ENCODE measurements around the gene FHIT. TPM values are rescaled to one million over a fixed set of nuclear protein-coding genes. Genes with fewer than 3 reads are reported as not detected.

The FHIT gene
- total RNA-seq, 2 donors from 2014 or later = 2.9 to 12.2 TPM

- H3K4me3 Mint-ChIP-seq = no peak overlapping the region
- H3K27ac Mint-ChIP-seq = no peak overlapping the region
- H3K9me3 Mint-ChIP-seq = peaks cover 3% of the 10 kb centered on the region
- no peaks in the 10 kb centered on the region for H3K27me3 Mint-ChIP-seq
- no peaks in the 10 kb centered on the region for H3K36me3 Mint-ChIP-seq (ENCODE audit: low read depth)
- ATAC-seq (replicated peaks) = no peak
- peaks cover 4% of the 10 kb centered on the region for H3K4me1 Mint-ChIP-seq
These were observed 816.9 kb downstream of the FHIT start for GRCh38 chr3:60434323-60434722.

- Mint-ChIP-seq H3K27ac (no peak overlapping the region), H3K4me3 (no peak overlapping the region), H3K9me3 (no peaks in the 10 kb centered on the region), H3K27me3 (no peaks in the 10 kb centered on the region), H3K4me1 (peaks cover 4% of the 10 kb centered on the region), H3K36me3 (ENCODE audit: low read depth) (no peaks in the 10 kb centered on the region)
- no peak for ATAC-seq (replicated peaks)
These were observed 819.7 kb downstream of the FHIT start for GRCh38 chr3:60431599-60431958.

GRCh38 chr3:60430205-60430604, 821.0 kb downstream of the FHIT start:
- H3K4me3 Mint-ChIP-seq = no peak overlapping the region
- peaks cover 4% of the 10 kb centered on the region for H3K4me1 Mint-ChIP-seq
- ATAC-seq (replicated peaks) = no peak
- no peaks in the 10 kb centered on the region for H3K36me3 Mint-ChIP-seq (ENCODE audit: low read depth)
- H3K9me3 Mint-ChIP-seq = no peaks in the 10 kb centered on the region
- H3K27me3 Mint-ChIP-seq = no peaks in the 10 kb centered on the region
- H3K27ac Mint-ChIP-seq = no peak overlapping the region

- ATAC-seq (replicated peaks) = no peak
- no peak overlapping the region for H3K4me3 Mint-ChIP-seq
- no peaks in the 10 kb centered on the region for H3K9me3 Mint-ChIP-seq
- no peaks in the 10 kb centered on the region for H3K36me3 Mint-ChIP-seq (ENCODE audit: low read depth)
- H3K27ac Mint-ChIP-seq = no peak overlapping the region
- peaks cover 4% of the 10 kb centered on the region for H3K4me1 Mint-ChIP-seq
- H3K27me3 Mint-ChIP-seq = no peaks in the 10 kb centered on the region
These were observed 824.1 kb downstream of the FHIT start for GRCh38 chr3:60427109-60427508.

- ATAC-seq (replicated peaks) = no peak
- no peaks in the 10 kb centered on the region for H3K27me3 Mint-ChIP-seq
These were observed 826.3 kb downstream of the FHIT start for GRCh38 chr3:60424942-60425341.

GRCh38 chr3:60424034-60424433, 827.2 kb downstream of the FHIT start:
- H3K36me3 Mint-ChIP-seq (ENCODE audit: low read depth) = no peaks in the 10 kb centered on the region

More at GRCh38 chr3:60424942-60425341, 826.3 kb downstream of the FHIT start:
- Mint-ChIP-seq H3K4me1 (no peaks in the 10 kb centered on the region), H3K36me3 (ENCODE audit: low read depth) (no peaks in the 10 kb centered on the region), H3K9me3 (no peaks in the 10 kb centered on the region), H3K4me3 (no peak overlapping the region), H3K27ac (no peak overlapping the region)

GRCh38 chr3:60423556-60423955, 827.7 kb downstream of the FHIT start:
- no peak overlapping the region for H3K4me3 Mint-ChIP-seq
- no peak for ATAC-seq (replicated peaks)
- H3K4me1 Mint-ChIP-seq = no peaks in the 10 kb centered on the region
- no peak overlapping the region for H3K27ac Mint-ChIP-seq
- no peaks in the 10 kb centered on the region for H3K9me3 Mint-ChIP-seq
- no peaks in the 10 kb centered on the region for H3K36me3 Mint-ChIP-seq (ENCODE audit: low read depth)
- no peaks in the 10 kb centered on the region for H3K27me3 Mint-ChIP-seq

More at GRCh38 chr3:60424034-60424433, 827.2 kb downstream of the FHIT start:
- no peaks in the 10 kb centered on the region for H3K27me3 Mint-ChIP-seq
- H3K4me1 Mint-ChIP-seq = no peaks in the 10 kb centered on the region
- no peaks in the 10 kb centered on the region for H3K9me3 Mint-ChIP-seq
- ATAC-seq (replicated peaks) = no peak
- H3K27ac Mint-ChIP-seq = no peak overlapping the region
- no peak overlapping the region for H3K4me3 Mint-ChIP-seq

GRCh38 chr3:60421749-60422446, 829.4 kb downstream of the FHIT start:
- H3K36me3 Mint-ChIP-seq (ENCODE audit: low read depth) = no peaks in the 10 kb centered on the region
- H3K4me3 Mint-ChIP-seq = no peak overlapping the region
- no peak for ATAC-seq (replicated peaks)
- no peaks in the 10 kb centered on the region for H3K9me3 Mint-ChIP-seq
- H3K27me3 Mint-ChIP-seq = no peaks in the 10 kb centered on the region
- no peak overlapping the region for H3K27ac Mint-ChIP-seq
- no peaks in the 10 kb centered on the region for H3K4me1 Mint-ChIP-seq

GRCh38 chr3:60417576-60417975, 833.7 kb downstream of the FHIT start:
- no peak for ATAC-seq (replicated peaks)
- no peak overlapping the region for H3K27ac Mint-ChIP-seq

GRCh38 chr3:60414011-60414410, 837.2 kb downstream of the FHIT start:
- H3K4me3 Mint-ChIP-seq = no peak overlapping the region
- no peaks in the 10 kb centered on the region for H3K36me3 Mint-ChIP-seq (ENCODE audit: low read depth)
- ATAC-seq (replicated peaks) = no peak
- no peaks in the 10 kb centered on the region for H3K4me1 Mint-ChIP-seq
- H3K9me3 Mint-ChIP-seq = no peaks in the 10 kb centered on the region
- H3K27me3 Mint-ChIP-seq = peaks cover 4% of the 10 kb centered on the region
- H3K27ac Mint-ChIP-seq = no peak overlapping the region

More at GRCh38 chr3:60417576-60417975, 833.7 kb downstream of the FHIT start:
- Mint-ChIP-seq H3K9me3 (no peaks in the 10 kb centered on the region), H3K27me3 (no peaks in the 10 kb centered on the region), H3K4me1 (no peaks in the 10 kb centered on the region), H3K36me3 (ENCODE audit: low read depth) (no peaks in the 10 kb centered on the region), H3K4me3 (no peak overlapping the region)

GRCh38 chr3:60413551-60413950, 837.7 kb downstream of the FHIT start:
- no peaks in the 10 kb centered on the region for H3K36me3 Mint-ChIP-seq (ENCODE audit: low read depth)
- no peaks in the 10 kb centered on the region for H3K4me1 Mint-ChIP-seq
- H3K9me3 Mint-ChIP-seq = no peaks in the 10 kb centered on the region
- H3K27ac Mint-ChIP-seq = no peak overlapping the region
- H3K27me3 Mint-ChIP-seq = peaks cover 4% of the 10 kb centered on the region
- ATAC-seq (replicated peaks) = no peak
- no peak overlapping the region for H3K4me3 Mint-ChIP-seq

GRCh38 chr3:60403866-60404265, 847.4 kb downstream of the FHIT start:
- H3K4me3 Mint-ChIP-seq = no peak overlapping the region
- H3K27ac Mint-ChIP-seq = no peak overlapping the region
- no peak for ATAC-seq (replicated peaks)
- no peaks in the 10 kb centered on the region for H3K36me3 Mint-ChIP-seq (ENCODE audit: low read depth)
- H3K4me1 Mint-ChIP-seq = no peaks in the 10 kb centered on the region
- H3K9me3 Mint-ChIP-seq = no peaks in the 10 kb centered on the region
- no peaks in the 10 kb centered on the region for H3K27me3 Mint-ChIP-seq

GRCh38 chr3:60402931-60403330, 848.3 kb downstream of the FHIT start:
- peaks cover 2% of the 10 kb centered on the region for H3K27me3 Mint-ChIP-seq
- H3K27ac Mint-ChIP-seq = no peak overlapping the region
- no peak overlapping the region for H3K4me3 Mint-ChIP-seq
- H3K36me3 Mint-ChIP-seq (ENCODE audit: low read depth) = no peaks in the 10 kb centered on the region
- no peak for ATAC-seq (replicated peaks)
- no peaks in the 10 kb centered on the region for H3K4me1 Mint-ChIP-seq
- H3K9me3 Mint-ChIP-seq = no peaks in the 10 kb centered on the region

GRCh38 chr3:60399861-60400845, 851.1 kb downstream of the FHIT start:
- no peaks in the 10 kb centered on the region for H3K4me1 Mint-ChIP-seq
- no peaks in the 10 kb centered on the region for H3K36me3 Mint-ChIP-seq (ENCODE audit: low read depth)
- H3K9me3 Mint-ChIP-seq = no peaks in the 10 kb centered on the region
- H3K27ac Mint-ChIP-seq = no peak overlapping the region
- H3K27me3 Mint-ChIP-seq = peaks cover 5% of the 10 kb centered on the region
- no peak overlapping the region for H3K4me3 Mint-ChIP-seq
- ATAC-seq (replicated peaks) = no peak

- no peak for ATAC-seq (replicated peaks)
- no peaks in the 10 kb centered on the region for H3K4me1 Mint-ChIP-seq
- peaks cover 5% of the 10 kb centered on the region for H3K27me3 Mint-ChIP-seq
- no peak overlapping the region for H3K4me3 Mint-ChIP-seq
- no peaks in the 10 kb centered on the region for H3K9me3 Mint-ChIP-seq
- H3K27ac Mint-ChIP-seq = no peak overlapping the region
- H3K36me3 Mint-ChIP-seq (ENCODE audit: low read depth) = no peaks in the 10 kb centered on the region
These were observed 852.0 kb downstream of the FHIT start for GRCh38 chr3:60399292-60399691.
